B cell (primary cell): ENCODE measurements around the gene TNPO1. TPM values are rescaled to one million over a fixed set of nuclear protein-coding genes. Genes with fewer than 3 reads are reported as not detected.

Source experiments
- ATAC-seq: fragments of 200-7000 bp; cut with Tn5 transposase; one replicate; pipeline ENCODE4 v1.10.0; 2021; ENCODE audit warnings: low read depth, mild to moderate bottlenecking, moderate number of reproducible peaks, moderate library complexity
- CTCF ChIA-PET: fragments of 350-600 bp; sonication (Branson Sonifier 250); formaldehyde crosslinking; loops from one replicate; lab custom pipeline; 2021; ENCODE audit warnings: antibody characterized with exemption, inconsistent platforms; lab: Charles Lee
- POLR2A ChIA-PET: fragments of 350-600 bp; sonication (Branson Sonifier 250); formaldehyde crosslinking; loops from one replicate; lab custom pipeline; 2021; ENCODE audit warnings: antibody characterized with exemption; lab: Charles Lee
- DNase-seq: peaks from one replicate; pipeline ENCODE4 v3.0.0; 2013
- H2AFZ ChIP-seq: 2 replicates; pipeline ENCODE4 v1.6.1; 2012; ENCODE audit warnings: mild to moderate bottlenecking, low read depth, low read length; ENCODE audit not compliant: insufficient read depth, poor library complexity, severe bottlenecking
- H3K27ac ChIP-seq, 2 donors: 1 replicate in 1 of 2; 2 replicates in 1 of 2; pipeline ENCODE4 v1.5.1; 2012 to 2013; ENCODE audit warnings: low read length in 2 of 2, mild to moderate bottlenecking in 2 of 2, moderate library complexity in 1 of 2
- H3K27me3 ChIP-seq, 4 experiments: fragments of 200-600 bp in 1 of 4; sonication (generic) in 1 of 4; replicated peaks in 1 of 4; 1 replicate in 2 of 4; 2 replicates in 2 of 4; pipeline versions ENCODE4 v1.6.1 to v1.7.0; 2013 to 2016; ENCODE audit warnings: low read length in 3 of 4, mild to moderate bottlenecking in 2 of 4, mixed read lengths in 1 of 4, moderate library complexity in 1 of 4; ENCODE audit not compliant: insufficient read depth in 4 of 4, control insufficient read depth in 3 of 4; ENCODE audit errors: control extremely low read depth in 1 of 4
- H3K36me3 ChIP-seq, 2 experiments: replicated peaks in 1 of 2; 1 replicate in 1 of 2; 2 replicates in 1 of 2; pipeline versions ENCODE4 v1.6.1 to v1.7.1; 2013; ENCODE audit warnings: low read length in 1 of 2; ENCODE audit not compliant: insufficient read depth in 2 of 2, control insufficient read depth in 1 of 2; ENCODE audit errors: control extremely low read depth in 1 of 2, extremely low read depth in 1 of 2
- H3K4me1 ChIP-seq, 2 donors: fragments of 200-600 bp in 1 of 2; sonication (generic) in 1 of 2; 1 replicate in 1 of 2; 2 replicates in 1 of 2; pipeline versions ENCODE4 v1.5.1 to v1.6.1; 2013 to 2017; ENCODE audit warnings: low read length in 2 of 2; ENCODE audit not compliant: control insufficient read depth in 2 of 2, insufficient read depth in 2 of 2
- H3K4me2 ChIP-seq: replicated peaks from 2 replicates; pipeline ENCODE3; 2012; ENCODE audit warnings: mild to moderate bottlenecking, low read depth, low read length; ENCODE audit not compliant: poor library complexity, severe bottlenecking
- H3K4me3 ChIP-seq, 5 experiments: fragments of 200-600 bp in 1 of 5; sonication (generic) in 1 of 5; 1 replicate in 3 of 5; 2 replicates in 2 of 5; pipeline versions ENCODE4 v1.5.1 to v1.7.0; 2011 to 2016; ENCODE audit warnings: low read length in 4 of 5, mild to moderate bottlenecking in 4 of 5, low read depth in 2 of 5, control low read depth in 1 of 5, moderate library complexity in 1 of 5; ENCODE audit not compliant: insufficient read depth in 1 of 5; ENCODE audit errors: control extremely low read depth in 1 of 5, extremely low read depth in 1 of 5
- H3K79me2 ChIP-seq: fragments of 200-600 bp; sonication (generic); one replicate; pipeline ENCODE4 v1.6.0; 2016; ENCODE audit warnings: low read length; ENCODE audit not compliant: control insufficient read depth, insufficient read depth
- H3K9ac ChIP-seq: fragments of 200-600 bp; sonication (generic); 2 replicates; pipeline ENCODE4 v1.6.1; 2017; ENCODE audit warnings: mild to moderate bottlenecking, low read length, moderate library complexity
- H3K9me3 ChIP-seq, 3 donors: one replicate each; pipeline versions ENCODE4 v1.6.1 to v1.7.1; 2013; ENCODE audit warnings: low read length in 2 of 3; ENCODE audit not compliant: control insufficient read depth in 2 of 3, insufficient read depth in 1 of 3; ENCODE audit errors: control extremely low read depth in 1 of 3
- H4K20me1 ChIP-seq: 2 replicates; pipeline ENCODE4 v1.6.0; 2012; ENCODE audit warnings: mild to moderate bottlenecking, low read length; ENCODE audit not compliant: insufficient read depth, control insufficient read depth, poor library complexity, severe bottlenecking
- H3K27ac Mint-ChIP-seq: one replicate; pipeline ENCODE4 v1.8.0; 2021; ENCODE audit warnings: mixed read lengths
- H3K27me3 Mint-ChIP-seq: one replicate; pipeline ENCODE4 v1.8.0; 2021; ENCODE audit warnings: mixed read lengths
- H3K4me1 Mint-ChIP-seq: one replicate; pipeline ENCODE4 v1.8.0; 2021; ENCODE audit warnings: mixed read lengths
- H3K4me3 Mint-ChIP-seq: one replicate; pipeline ENCODE4 v1.8.0; 2021; ENCODE audit warnings: mixed read lengths
- H3K9me3 Mint-ChIP-seq: one replicate; pipeline ENCODE4 v1.8.0; 2022; ENCODE audit warnings: mixed read lengths; ENCODE audit not compliant: insufficient read depth
- CTCF ChIP-seq: fragments of 200-600 bp; IDR thresholded peaks from one replicate; pipeline ENCODE4 v1.8.0; 2022; ENCODE audit warnings: antibody characterized with exemption, mild to moderate bottlenecking
- EZH2 ChIP-seq: IDR thresholded peaks from 2 replicates; pipeline ENCODE4 v1.6.1; 2012; ENCODE audit warnings: borderline replicate concordance, low read depth, mild to moderate bottlenecking, moderate library complexity, low read length; ENCODE audit not compliant: insufficient read depth, poor library complexity, severe bottlenecking
- WGBS: methylation state at CpG from one replicate; pipeline ENCODE4 v1.1.5; 2013; ENCODE audit warnings: missing lambda C conversion rate; ENCODE audit not compliant: insufficient coverage; 5-methylcytosine and 5-hydroxymethylcytosine counted together
- intact Hi-C: fragments of 100-400 bp; cut with micrococcal nuclease; formaldehyde crosslinking; loops from one replicate; pipeline ENCODE4 v1.10.0; 2022
- polyA plus RNA-seq: library from polyadenylated mRNA; depleted of rRNA; stranded (reverse); fragments of >200 nt; gene quantifications from 2 replicates; pipeline ENCODE4 v1.2.3, GENCODE V29; 2012
- total RNA-seq, 2 donors: library from RNA; stranded (reverse); fragments of 120-200 nt in 1 of 2; gene quantifications; 1 replicate in 1 of 2; 2 replicates in 1 of 2; pipeline versions ENCODE4 v1.2.3 to v1.2.4, GENCODE V29; 2013 to 2022

TNPO1 gene
- total and polyA plus RNA-seq, 2 donors (not counting 1 experiment from before 2014, with no cell fraction given), result 6.4 to 102 TPM

DNA sequence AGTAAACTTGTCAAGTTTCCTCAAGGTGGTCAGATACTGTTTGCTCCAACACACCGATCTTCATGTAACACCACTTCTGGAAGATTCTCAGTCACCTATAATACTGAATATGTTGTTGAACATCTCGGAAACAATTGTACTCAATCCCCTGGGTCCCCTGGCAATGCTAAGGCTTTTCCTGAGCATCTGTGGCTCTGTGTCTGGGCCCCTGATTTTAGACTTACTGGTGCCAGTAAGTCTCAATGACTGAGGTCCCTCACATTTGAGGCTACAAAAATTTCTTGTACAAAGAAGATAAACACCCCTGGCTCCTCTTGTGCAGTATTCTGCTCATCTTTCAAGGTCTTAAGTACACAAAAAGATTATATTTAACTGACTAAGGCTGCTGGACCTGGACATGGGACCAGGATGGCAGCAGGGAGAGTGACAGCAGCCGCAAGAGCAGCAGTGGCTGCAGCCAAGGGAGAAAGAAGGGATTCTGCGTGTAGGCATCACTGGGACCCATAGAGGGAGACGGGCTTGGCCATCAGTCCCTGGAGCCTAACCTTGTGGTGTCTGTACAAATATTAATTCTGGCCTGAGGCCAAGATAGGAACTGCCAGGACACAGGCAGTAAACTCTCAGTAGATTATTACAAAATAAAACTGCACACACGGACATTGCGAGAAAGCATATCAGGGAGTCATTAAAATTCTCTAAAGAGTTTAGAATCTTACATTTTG, 49.0 kb upstream of the TNPO1 start:
- Histone ChIP-seq H3K27ac (no peak overlapping the region), H3K79me2 (no peaks in the 10 kb centered on the region), H2AFZ (no peak overlapping the region), H3K4me3 (no peak overlapping the region), H3K9me3 (no peaks in the 10 kb centered on the region), H3K36me3 (no peaks in the 10 kb centered on the region), H3K4me2 (no peak overlapping the region), H4K20me1 (no peaks in the 10 kb centered on the region), H3K27me3 (no peaks in the 10 kb centered on the region), H3K9ac (no peak overlapping the region), H3K4me1 (no peaks in the 10 kb centered on the region)
- WGBS, result 97% methylated on average over 5 of the region's 7 CpGs
- DNase-seq (no peak), ATAC-seq (no peak)
- intact Hi-C loops, result no loop called here
- TF ChIP-seq EZH2 (no peak), CTCF (no peak)
- Mint-ChIP-seq H3K4me3 (no peak overlapping the region), H3K27ac (no peak overlapping the region), H3K4me1 (no peaks in the 10 kb centered on the region), H3K27me3 (peaks cover 7% of the 10 kb centered on the region), H3K9me3 (no peaks in the 10 kb centered on the region)
- ChIA-PET POLR2A (no interaction called here), CTCF (no interaction called here)

GRCh38 chr5:72770266-72770665, 46.2 kb upstream of the TNPO1 start:
- H3K4me1 ChIP-seq, result no peaks in the 10 kb centered on the region
- no peaks in the 10 kb centered on the region for H3K9me3 ChIP-seq
- CTCF ChIA-PET, result no interaction called here
- Mint-ChIP-seq H3K27me3 (peaks cover 1% of the 10 kb centered on the region), H3K4me1 (no peaks in the 10 kb centered on the region), H3K9me3 (no peaks in the 10 kb centered on the region), H3K27ac (no peak overlapping the region), H3K4me3 (no peak overlapping the region)
- no peak overlapping the region for H3K9ac ChIP-seq
- ATAC-seq (no peak), DNase-seq (no peak)
- H3K27ac ChIP-seq, result no peak overlapping the region
- no peaks in the 10 kb centered on the region for H3K27me3 ChIP-seq
- TF ChIP-seq EZH2 (no peak), CTCF (no peak)
- no peak overlapping the region for H3K4me3 ChIP-seq
- no peaks in the 10 kb centered on the region for H3K36me3 ChIP-seq
- H3K4me2 ChIP-seq, result no peak overlapping the region
- no peak overlapping the region for H2AFZ ChIP-seq
- H4K20me1 ChIP-seq, result no peaks in the 10 kb centered on the region
- POLR2A ChIA-PET, result no interaction called here
- 85% methylated on average over 3 of the region's 4 CpGs for WGBS
- no peaks in the 10 kb centered on the region for H3K79me2 ChIP-seq
- intact Hi-C loops, result no loop called here
